Naive thymus-derived CD8-positive, alpha-beta T cell (primary cell): Measurements from ENCODE around the gene RHOT2. TPM values are rescaled to one million over a fixed set of nuclear protein-coding genes. Genes with fewer than 3 reads are reported as not detected.
A peak's percentile ranks its signal among the peaks of the same experiment; 100 is the strongest.

ENCODE experiments used
- ATAC-seq, 2 donors: fragments of 150-1000 bp; cut with Tn5 transposase in 1 of 2; sonication (Bioruptor Pico), chemical (Tn5 transposase) in 1 of 2; 1 replicate in 1 of 2; 2 replicates in 1 of 2; pipeline ENCODE4 v1.10.0; 2021; ENCODE audit warnings: mild to moderate bottlenecking in 2 of 2, moderate library complexity in 2 of 2
- POLR2A ChIA-PET: fragments of 350-600 bp; sonication (Branson Sonifier 250); formaldehyde crosslinking; loops from one replicate; lab custom pipeline; 2021; ENCODE audit warnings: antibody characterized with exemption; lab: Charles Lee
- DNase-seq, 10 donors: peaks; one replicate each; pipeline versions ENCODE4 v3.0.0 to v3.0.0-alpha.2; 2020 to 2022
- H3K27ac Mint-ChIP-seq, 10 donors: one replicate each; pipeline ENCODE4 v1.8.0; 2020 to 2022; ENCODE audit warnings: mild to moderate bottlenecking in 10 of 10, mixed read lengths in 10 of 10, moderate library complexity in 4 of 10, inconsistent platforms in 1 of 10
- H3K27me3 Mint-ChIP-seq, 5 donors: one replicate each; pipeline ENCODE4 v1.8.0; 2021 to 2022; ENCODE audit warnings: mixed read lengths in 5 of 5
- H3K36me3 Mint-ChIP-seq, 3 donors: one replicate each; pipeline ENCODE4 v1.8.0; 2020 to 2022; ENCODE audit warnings: mixed read lengths in 3 of 3, mild to moderate bottlenecking in 2 of 3, inconsistent platforms in 1 of 3
- H3K4me1 Mint-ChIP-seq, 4 donors: one replicate each; pipeline ENCODE4 v1.8.0; 2021 to 2022; ENCODE audit warnings: mixed read lengths in 4 of 4
- H3K4me3 Mint-ChIP-seq, 10 donors: one replicate each; pipeline ENCODE4 v1.8.0; 2020 to 2022; ENCODE audit warnings: mild to moderate bottlenecking in 10 of 10, mixed read lengths in 10 of 10, moderate library complexity in 6 of 10, inconsistent platforms in 1 of 10
- H3K9me3 Mint-ChIP-seq, 9 donors: one replicate each; pipeline ENCODE4 v1.8.0; 2020 to 2022; ENCODE audit warnings: mixed read lengths in 9 of 9, mild to moderate bottlenecking in 3 of 9, inconsistent platforms in 1 of 9, moderate library complexity in 1 of 9
- polyA plus RNA-seq, 3 donors: library from polyadenylated mRNA; unstranded; fragments of 300-500 nt; fragmentation: Illumina TruSeq; gene quantifications; one replicate each; pipeline ENCODE4 v1.2.3, GENCODE V29; 2021
- total RNA-seq, 8 experiments: library from RNA in 2 of 8; stranded (reverse) in 2 of 8; gene quantifications; one replicate each; pipeline ENCODE4 v1.2.3 and lab custom pipeline; 2021 to 2026

Gene RHOT2
- total and polyA plus RNA-seq, 5 experiments from 2014 or later = 25.1 to 220 (median 44.8) TPM

DNA sequence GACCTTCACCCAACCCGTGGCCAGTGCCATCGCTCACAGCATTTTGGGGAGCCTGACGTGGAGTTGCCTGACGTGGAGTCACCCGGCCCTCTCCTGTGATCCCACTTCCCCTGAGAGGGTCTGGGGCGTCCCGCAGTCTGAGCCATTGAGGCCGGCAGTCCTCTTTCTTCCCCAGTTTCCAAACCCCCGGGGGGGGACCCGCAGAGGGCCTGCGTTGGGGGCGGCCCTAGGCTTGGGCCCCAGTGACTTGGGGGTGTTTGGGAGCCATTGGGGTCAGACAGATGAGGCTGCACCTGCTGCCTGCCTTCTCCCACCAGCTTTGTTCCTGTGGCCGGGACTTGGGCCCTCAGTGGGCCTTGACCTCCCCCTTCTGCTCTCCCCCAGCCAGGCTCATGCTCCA is 1.7 kb downstream of the RHOT2 start:
- peak overlapping the region in 4 of 10 donors; percentile 43 to 75 (median 60) for H3K27ac Mint-ChIP-seq

DNA sequence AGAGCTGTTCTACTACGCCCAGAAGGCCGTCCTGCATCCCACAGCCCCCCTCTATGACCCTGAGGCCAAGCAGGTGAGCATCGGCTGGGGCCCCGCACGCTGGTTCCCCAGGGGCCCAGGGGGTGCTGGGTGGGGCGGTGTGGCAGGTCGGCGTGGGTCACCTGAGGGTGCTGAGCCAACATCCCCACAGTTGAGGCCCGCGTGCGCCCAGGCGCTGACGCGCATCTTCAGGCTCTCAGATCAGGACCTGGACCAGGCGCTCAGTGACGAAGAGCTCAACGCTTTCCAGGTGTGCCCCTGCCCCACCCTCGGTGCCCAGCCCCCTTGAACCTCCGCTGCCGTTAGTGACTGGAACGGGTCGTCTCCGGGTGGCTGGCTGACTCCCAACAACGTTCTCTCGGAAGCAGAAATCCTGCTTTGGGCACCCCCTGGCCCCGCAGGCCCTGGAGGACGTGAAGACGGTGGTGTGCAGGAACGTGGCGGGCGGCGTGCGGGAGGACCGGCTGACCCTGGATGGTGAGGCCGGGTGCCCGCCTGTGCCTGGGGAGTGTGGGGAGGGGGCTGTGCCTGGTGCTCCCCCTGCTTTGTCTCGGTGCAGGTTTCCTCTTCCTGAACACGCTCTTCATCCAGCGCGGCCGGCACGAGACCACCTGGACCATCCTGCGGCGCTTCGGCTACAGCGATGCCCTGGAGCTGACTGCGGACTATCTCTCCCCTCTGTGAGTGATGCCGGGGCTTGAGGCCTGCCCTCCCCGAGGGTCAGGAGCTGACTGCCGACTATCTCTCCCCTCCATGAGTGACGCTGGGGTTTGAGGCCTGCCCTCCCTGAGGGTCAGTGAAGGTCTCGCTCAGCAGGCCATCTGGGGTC is 2.8 kb downstream of the RHOT2 start:
- Mint-ChIP-seq H3K27ac (no peak overlapping the region), H3K4me3 (peak overlapping the region in 4 of 10 donors; percentile 18 to 58 (median 48)), H3K9me3 (no peaks in the 10 kb centered on the region), H3K36me3 (peaks cover 0 to 19% (median 0%) of the 10 kb centered on the region in 3 donors), H3K4me1 (peaks cover 1 to 26% (median 16%) of the 10 kb centered on the region in 4 donors), H3K27me3 (no peaks in the 10 kb centered on the region)
- POLR2A ChIA-PET = interaction anchor here (0.6 to 7.9 kb wide), 5 partner anchors 10 to 651 kb away, joined by 3 to 95 read pairs (median 4); partner anchors contain the start of genes JMJD8, METTL26, STUB1 and WDR24
- DNase-seq (no peak), ATAC-seq (no peak)

More for the DNA sequence above, 1.7 kb downstream of the RHOT2 start:
- Mint-ChIP-seq H3K4me1 (peaks cover 1 to 19% (median 10%) of the 10 kb centered on the region in 4 donors), H3K9me3 (no peaks in the 10 kb centered on the region), H3K4me3 (peak overlapping the region in 9 of 10 donors; percentile 11 to 85 (median 39)), H3K36me3 (peaks cover 0 to 18% (median 0%) of the 10 kb centered on the region in 3 donors), H3K27me3 (no peaks in the 10 kb centered on the region)
- POLR2A ChIA-PET = interaction anchor here (1.0 to 7.9 kb wide), 3 partner anchors 11 to 33 kb away, joined by 3 to 95 read pairs (median 16); partner anchors contain the start of genes JMJD8, METTL26 and STUB1
- ATAC-seq (no peak), DNase-seq (no peak)

- DNase-seq = no peak
- Mint-ChIP-seq H3K27ac (no peak overlapping the region), H3K36me3 (peaks cover 0 to 19% (median 0%) of the 10 kb centered on the region in 3 donors), H3K4me3 (peak overlapping the region in 2 of 10 donors; percentile 9 to 58), H3K4me1 (peaks cover 1 to 27% (median 16%) of the 10 kb centered on the region in 4 donors), H3K9me3 (no peaks in the 10 kb centered on the region), H3K27me3 (peaks cover 0 to 2% (median 0%) of the 10 kb centered on the region in 5 donors)
- POLR2A ChIA-PET = interaction anchor here (0.6 to 7.9 kb wide), 3 partner anchors 9 to 650 kb away, joined by 3 to 95 read pairs (median 4); partner anchors contain the start of genes JMJD8, STUB1 and WDR24
- ATAC-seq = no peak
Measured at GRCh38 chr16:671353-672131, 3.6 kb downstream of the RHOT2 start.

DNA sequence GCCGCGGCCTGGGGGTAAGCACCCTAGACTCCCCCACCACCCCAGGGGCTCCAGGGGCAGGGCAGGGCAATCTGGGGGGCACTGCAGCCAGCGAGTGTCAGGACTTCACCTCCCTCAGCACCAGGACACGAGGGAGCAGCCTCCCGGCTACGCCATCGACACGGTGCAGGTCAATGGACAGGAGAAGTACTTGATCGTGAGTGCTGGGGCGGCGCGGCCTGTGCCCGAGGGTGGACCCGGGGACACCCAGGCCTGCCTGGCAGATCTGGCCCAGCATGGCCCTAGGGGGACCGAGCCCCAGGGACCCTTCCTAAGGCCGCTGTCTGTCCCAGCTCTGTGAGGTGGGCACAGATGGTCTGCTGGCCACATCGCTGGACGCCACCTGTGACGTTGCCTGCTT is 4.4 kb downstream of the RHOT2 start:
- no peak for DNase-seq
- Mint-ChIP-seq H3K36me3 (peaks cover 0 to 19% (median 0%) of the 10 kb centered on the region in 3 donors), H3K4me3 (no peak overlapping the region)

DNA sequence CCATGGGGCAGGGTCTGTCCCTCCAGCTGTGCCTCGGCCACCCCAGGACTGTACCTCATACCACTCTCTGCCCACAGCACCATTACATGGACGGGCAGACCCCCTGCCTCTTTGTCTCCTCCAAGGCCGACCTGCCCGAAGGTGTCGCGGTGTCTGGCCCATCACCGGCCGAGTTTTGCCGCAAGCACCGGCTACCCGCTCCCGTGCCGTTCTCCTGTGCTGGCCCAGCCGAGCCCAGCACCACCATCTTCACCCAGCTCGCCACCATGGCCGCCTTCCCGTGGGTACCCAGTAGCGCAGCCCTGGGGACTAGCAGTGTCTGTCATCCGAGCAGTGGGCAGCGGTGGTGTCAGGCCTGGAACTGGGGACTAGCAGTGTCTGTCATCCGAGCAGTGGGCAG is 4.9 kb downstream of the RHOT2 start:
- Mint-ChIP-seq H3K27me3 (peaks cover 0 to 2% (median 0%) of the 10 kb centered on the region in 5 donors), H3K9me3 (no peaks in the 10 kb centered on the region), H3K27ac (no peak overlapping the region), H3K4me1 (peaks cover 1 to 24% (median 12%) of the 10 kb centered on the region in 4 donors), H3K36me3 (peaks cover 0 to 19% (median 0%) of the 10 kb centered on the region in 3 donors), H3K4me3 (no peak overlapping the region)
- POLR2A ChIA-PET = interaction anchor here (0.8 to 1.3 kb wide), 3 partner anchors 17 to 48 kb away, joined by 3 to 8 read pairs (median 4); partner anchors contain the start of gene ANTKMT
- ATAC-seq (no peak), DNase-seq (no peak)

More for the DNA sequence above, 4.4 kb downstream of the RHOT2 start:
- POLR2A ChIA-PET = interaction anchor here (1.3 kb wide), 1 partner anchor 23 kb away, joined by 8 read pairs; no protein-coding TSS in a partner anchor
- no peak for ATAC-seq
- no peak overlapping the region for H3K27ac Mint-ChIP-seq
- peaks cover 1 to 28% (median 16%) of the 10 kb centered on the region in 4 donors for H3K4me1 Mint-ChIP-seq
- peaks cover 0 to 2% (median 0%) of the 10 kb centered on the region in 5 donors for H3K27me3 Mint-ChIP-seq
- H3K9me3 Mint-ChIP-seq = no peaks in the 10 kb centered on the region

DNA sequence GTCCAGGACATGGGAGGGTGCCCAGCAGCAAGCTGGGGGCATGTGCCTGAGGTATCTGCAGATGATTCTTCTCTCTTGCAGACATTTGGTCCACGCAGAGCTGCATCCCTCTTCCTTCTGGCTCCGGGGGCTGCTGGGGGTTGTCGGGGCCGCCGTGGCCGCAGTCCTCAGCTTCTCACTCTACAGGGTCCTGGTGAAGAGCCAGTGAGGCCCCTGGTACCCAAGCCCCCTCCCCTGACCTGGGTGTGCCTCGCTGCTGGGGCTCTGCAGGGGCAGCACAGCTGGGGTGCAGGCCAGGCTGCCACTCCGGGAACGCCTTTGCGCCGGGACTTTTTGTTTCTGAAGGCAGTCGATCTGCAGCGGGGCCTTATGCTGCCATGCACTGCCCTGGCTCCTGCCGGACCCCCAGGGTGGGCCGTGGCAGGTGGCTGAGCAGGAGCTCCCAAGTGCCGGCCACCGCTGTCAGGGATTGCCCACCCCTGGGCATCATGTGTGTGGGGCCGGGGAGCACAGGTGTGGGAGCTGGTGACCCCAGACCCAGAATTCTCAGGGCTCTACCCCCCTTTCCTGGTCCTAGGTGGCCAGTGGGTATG is 5.6 kb downstream of the RHOT2 start:
- Mint-ChIP-seq H3K36me3 (peaks cover 0 to 19% (median 0%) of the 10 kb centered on the region in 3 donors), H3K4me3 (no peak overlapping the region), H3K27me3 (peaks cover 0 to 2% (median 0%) of the 10 kb centered on the region in 5 donors), H3K4me1 (peaks cover 1 to 24% (median 11%) of the 10 kb centered on the region in 4 donors), H3K27ac (no peak overlapping the region), H3K9me3 (no peaks in the 10 kb centered on the region)
- DNase-seq (no peak), ATAC-seq (no peak)
- POLR2A ChIA-PET = interaction anchor here (0.6 to 1.5 kb wide), 5 partner anchors 11 to 481 kb away, joined by 3 to 8 read pairs (median 4); partner anchors contain the start of genes ANTKMT and JMJD8

DNA sequence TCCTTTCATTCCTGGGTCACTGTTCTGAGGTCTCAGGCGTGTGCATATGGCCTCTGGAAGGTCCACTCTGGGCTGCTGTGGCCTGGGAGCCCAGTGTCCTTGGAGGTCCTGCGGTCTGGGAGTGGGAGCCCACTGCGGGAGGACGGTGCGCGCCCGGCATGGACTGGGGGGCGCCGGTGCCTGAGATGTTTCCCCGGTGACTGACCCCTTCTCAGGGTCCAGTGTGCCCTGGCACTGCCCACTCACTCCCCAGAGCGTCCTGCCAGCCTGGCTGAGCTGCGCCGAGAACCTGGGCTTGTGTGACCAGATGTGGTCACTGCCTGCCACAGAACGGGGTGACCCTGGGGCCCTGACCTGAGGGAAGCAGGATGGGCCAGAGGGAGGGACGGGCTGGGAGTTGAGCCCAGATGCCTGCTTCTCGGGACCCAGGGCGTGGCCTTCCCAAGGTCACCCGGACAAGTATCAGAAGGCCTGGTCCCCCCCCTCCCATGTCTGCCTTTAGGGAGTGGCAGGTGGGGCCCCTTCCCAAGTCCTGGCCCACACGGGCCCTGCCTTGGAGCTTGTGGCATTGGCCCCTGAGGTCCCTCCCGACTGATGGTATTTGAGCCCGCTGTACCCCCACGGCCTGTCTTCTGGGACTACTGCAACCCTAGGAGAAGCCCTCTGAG is 6.4 kb downstream of the RHOT2 start:
- Mint-ChIP-seq H3K27ac (no peak overlapping the region), H3K36me3 (peaks cover 0 to 19% (median 0%) of the 10 kb centered on the region in 3 donors), H3K4me3 (peak overlapping the region in 1 of 10 donors; percentile 66), H3K4me1 (peaks cover 3 to 23% (median 9%) of the 10 kb centered on the region in 4 donors), H3K9me3 (no peaks in the 10 kb centered on the region), H3K27me3 (peaks cover 0 to 2% (median 0%) of the 10 kb centered on the region in 5 donors)
- POLR2A ChIA-PET = interaction anchor here (1.5 to 2.7 kb wide), 3 partner anchors 10 to 26 kb away, joined by 3 to 14 read pairs (median 4); partner anchors contain the start of genes JMJD8 and WDR24
- DNase-seq (no peak), ATAC-seq (no peak)

DNA sequence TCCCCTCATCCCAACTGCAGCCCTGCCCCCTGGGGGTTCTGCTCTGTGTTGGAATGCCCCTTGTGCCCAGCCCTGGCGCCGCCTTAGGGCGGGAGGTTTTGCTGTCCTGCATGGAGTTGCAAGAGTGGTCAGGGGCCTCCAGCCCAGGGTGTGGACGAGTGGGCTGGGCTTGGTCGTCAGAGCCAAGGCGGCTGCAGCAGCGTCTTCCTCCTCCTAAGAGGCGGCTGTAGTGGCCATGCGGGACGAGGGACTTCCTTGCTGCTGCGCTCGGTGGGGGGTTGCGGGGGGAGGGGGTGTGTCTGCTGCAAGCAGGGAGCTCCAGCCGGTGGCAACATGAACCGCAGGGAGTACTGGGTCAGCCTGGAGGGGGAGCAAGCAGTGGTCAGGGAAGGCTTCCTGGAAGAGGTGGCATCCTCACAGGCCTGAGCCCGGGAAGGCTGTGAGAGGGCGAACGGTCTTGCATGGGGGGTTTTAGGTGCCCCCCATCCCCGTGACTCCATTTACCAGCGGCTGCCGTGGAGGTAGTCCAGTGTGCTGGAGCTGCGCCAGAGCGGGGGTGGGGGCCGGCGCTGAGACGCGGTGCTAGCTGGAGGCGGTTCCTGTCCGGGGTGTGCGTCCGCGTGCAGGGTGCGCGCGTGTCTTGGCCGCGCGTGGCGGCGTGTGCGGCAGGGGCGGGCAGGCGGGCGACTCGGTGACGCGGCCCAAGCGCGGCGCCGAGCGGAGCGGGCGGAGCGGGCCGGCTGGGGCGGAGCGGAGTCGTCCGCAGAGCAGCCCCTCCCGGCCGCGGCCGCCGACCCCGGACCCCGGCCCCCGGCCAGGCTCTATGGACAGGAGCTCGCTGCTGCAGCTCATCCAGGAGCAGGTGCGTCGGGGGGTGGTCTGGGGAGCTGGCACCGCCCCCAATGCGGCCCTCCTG is 7.3 kb downstream of the RHOT2 start, which contains the start of gene RHBDL1:
Gene RHBDL1 (plus strand): TSS at position 704 of the 916 bp plus-strand sequence. CDS start 120 bp downstream, at position 824.
- Mint-ChIP-seq H3K27ac (no peak within 1 kb of the TSS), H3K27me3 (peaks cover 0 to 2% (median 0%) of the 10 kb centered on the region in 5 donors), H3K36me3 (peaks cover 0 to 16% (median 0%) of the 10 kb centered on the region in 3 donors), H3K4me1 (peaks cover 4 to 22% (median 10%) of the 10 kb centered on the region in 4 donors), H3K4me3 (peak within 1 kb of the TSS in 8 of 10 donors; percentile 42 to 66 (median 49)), H3K9me3 (no peaks in the 10 kb centered on the region)
- ATAC-seq (no peak), DNase-seq (no peak)
- POLR2A ChIA-PET = interaction anchor here (0.8 to 2.7 kb wide), 8 partner anchors 9 to 87 kb away, joined by 3 to 14 read pairs (median 3); partner anchors contain the start of genes JMJD8 and WDR24

- Mint-ChIP-seq H3K4me1 (peaks cover 4 to 24% (median 12%) of the 10 kb centered on the region in 4 donors), H3K27ac (no peak overlapping the region), H3K9me3 (no peaks in the 10 kb centered on the region), H3K4me3 (peak overlapping the region in 2 of 10 donors; percentile 50 to 55), H3K27me3 (peaks cover 0 to 2% (median 0%) of the 10 kb centered on the region in 5 donors), H3K36me3 (peaks cover 0 to 16% (median 0%) of the 10 kb centered on the region in 3 donors)
- DNase-seq = no peak
- no peak for ATAC-seq
- POLR2A ChIA-PET = interaction anchor here (0.8 to 2.7 kb wide), 8 partner anchors 10 to 441 kb away, joined by 3 to 14 read pairs (median 3); partner anchors contain the start of genes FAM234A and WDR24
Measured at GRCh38 chr16:675884-676564, 8.1 kb downstream of the RHOT2 start.
